Adipocyte (in vitro differentiated cells): ENCODE results near the gene FADS2.

ENCODE experiments used
- DNase-seq: peaks from one replicate; pipeline ENCODE4 v3.0.0-alpha.2; 2015; ENCODE audit warnings: low read depth
- H3K27me3 ChIP-seq: replicated peaks from 2 replicates; pipeline ENCODE4 v1.7.0; 2013; ENCODE audit warnings: mild to moderate bottlenecking, low read length, moderate library complexity; ENCODE audit not compliant: control insufficient read depth, insufficient read depth
- H3K36me3 ChIP-seq: 2 replicates; pipeline ENCODE4 v1.7.0; 2013; ENCODE audit warnings: low read length, mild to moderate bottlenecking, moderate library complexity; ENCODE audit not compliant: control insufficient read depth, insufficient read depth, severe bottlenecking
- H3K4me1 ChIP-seq: 2 replicates; pipeline ENCODE4 v1.7.0; 2013; ENCODE audit warnings: mild to moderate bottlenecking, low read length, moderate library complexity; ENCODE audit not compliant: control insufficient read depth, insufficient read depth
- H3K4me3 ChIP-seq: 2 replicates; pipeline ENCODE4 v1.7.0; 2013; ENCODE audit warnings: mild to moderate bottlenecking, low read length, moderate library complexity
- H3K9ac ChIP-seq: 2 replicates; pipeline ENCODE4 v1.7.0; 2013; ENCODE audit warnings: mild to moderate bottlenecking, low read length, moderate library complexity
- H3K9me3 ChIP-seq: 2 replicates; pipeline ENCODE4 v1.7.0; 2013; ENCODE audit warnings: mild to moderate bottlenecking, low read length, moderate library complexity; ENCODE audit not compliant: control insufficient read depth

Gene FADS2

GRCh38 chr11:61885784-61886580 is 57.9 kb downstream of the FADS2 start:
- peak overlapping the region; percentile 17 for H3K9ac ChIP-seq

GRCh38 chr11:61886643-61887042 is 58.5 kb downstream of the FADS2 start:
- no peaks in the 10 kb centered on the region for H3K27me3 ChIP-seq
- H3K36me3 ChIP-seq: peaks cover 28% of the 10 kb centered on the region
- no peaks in the 10 kb centered on the region for H3K9me3 ChIP-seq
- H3K4me3 ChIP-seq: peak overlapping the region; percentile 19
- no peak for DNase-seq
- H3K4me1 ChIP-seq: peaks cover 58% of the 10 kb centered on the region
- no peak overlapping the region for H3K9ac ChIP-seq

More at GRCh38 chr11:61885784-61886580, 57.9 kb downstream of the FADS2 start:
- Histone ChIP-seq H3K4me3 (no peak overlapping the region), H3K27me3 (no peaks in the 10 kb centered on the region), H3K4me1 (peaks cover 61% of the 10 kb centered on the region), H3K9me3 (no peaks in the 10 kb centered on the region), H3K36me3 (peaks cover 28% of the 10 kb centered on the region)
- DNase-seq: no peak

- peak overlapping the region; percentile 61 for H3K4me3 ChIP-seq
- H3K9me3 ChIP-seq: no peaks in the 10 kb centered on the region
- no peaks in the 10 kb centered on the region for H3K27me3 ChIP-seq
- H3K36me3 ChIP-seq: peaks cover 25% of the 10 kb centered on the region
- peaks cover 49% of the 10 kb centered on the region for H3K4me1 ChIP-seq
- H3K9ac ChIP-seq: peak overlapping the region; percentile 78
- peak; percentile 87 for DNase-seq
Observed at GRCh38 chr11:61887839-61888494, 59.9 kb downstream of the FADS2 start.

GRCh38 chr11:61888590-61888989 is 60.5 kb downstream of the FADS2 start:
- Histone ChIP-seq H3K9me3 (no peaks in the 10 kb centered on the region), H3K4me3 (peak overlapping the region; percentile 61), H3K36me3 (peaks cover 19% of the 10 kb centered on the region), H3K4me1 (peaks cover 49% of the 10 kb centered on the region), H3K9ac (peak overlapping the region; percentile 78), H3K27me3 (no peaks in the 10 kb centered on the region)
- no peak for DNase-seq

- Histone ChIP-seq H3K9ac (peak overlapping the region; percentile 97), H3K36me3 (peaks cover 9% of the 10 kb centered on the region), H3K4me1 (peaks cover 56% of the 10 kb centered on the region), H3K4me3 (peak overlapping the region; percentile 99), H3K27me3 (no peaks in the 10 kb centered on the region), H3K9me3 (no peaks in the 10 kb centered on the region)
- DNase-seq: no peak
Observed at GRCh38 chr11:61889831-61890230, 61.7 kb downstream of the FADS2 start.

GRCh38 chr11:61890529-61891330 is 62.6 kb downstream of the FADS2 start:
- Histone ChIP-seq H3K27me3 (no peaks in the 10 kb centered on the region), H3K4me3 (peak overlapping the region; percentile 99), H3K9me3 (no peaks in the 10 kb centered on the region), H3K36me3 (peaks cover 9% of the 10 kb centered on the region), H3K4me1 (peaks cover 50% of the 10 kb centered on the region), H3K9ac (peak overlapping the region; percentile 97)
- DNase-seq: peak; percentile 85

GRCh38 chr11:61891331-61892084 is 63.4 kb downstream of the FADS2 start, which contains the start of gene FADS3:
Gene FADS3 (minus strand): TSS chr11:61891545. CDS start chr11:61891381, 164 bp downstream.
- Histone ChIP-seq H3K27me3 (no peaks in the 10 kb centered on the region), H3K4me3 (peak within 1 kb of the TSS; percentile 99), H3K4me1 (peaks cover 45% of the 10 kb centered on the region), H3K9ac (peak within 1 kb of the TSS; percentile 97), H3K9me3 (no peaks in the 10 kb centered on the region), H3K36me3 (peaks cover 9% of the 10 kb centered on the region)
- peak; percentile 94 for DNase-seq

- peak overlapping the region; percentile 54 for H3K4me3 ChIP-seq
- H3K36me3 ChIP-seq: peaks cover 4% of the 10 kb centered on the region
- no peak for DNase-seq
- H3K4me1 ChIP-seq: peaks cover 40% of the 10 kb centered on the region
- no peaks in the 10 kb centered on the region for H3K27me3 ChIP-seq
- H3K9me3 ChIP-seq: no peaks in the 10 kb centered on the region
- H3K9ac ChIP-seq: peak overlapping the region; percentile 54
Observed at GRCh38 chr11:61892085-61892370, 63.9 kb downstream of the FADS2 start.

GRCh38 chr11:61893981-61894380 is 65.9 kb downstream of the FADS2 start:
- peaks cover 23% of the 10 kb centered on the region for H3K4me1 ChIP-seq
- H3K9me3 ChIP-seq: no peaks in the 10 kb centered on the region
- no peak overlapping the region for H3K4me3 ChIP-seq
- H3K36me3 ChIP-seq: no peaks in the 10 kb centered on the region
- DNase-seq: peak; percentile 90
- no peaks in the 10 kb centered on the region for H3K27me3 ChIP-seq
- H3K9ac ChIP-seq: no peak overlapping the region

- peaks cover 19% of the 10 kb centered on the region for H3K4me1 ChIP-seq
- peak overlapping the region; percentile 42 for H3K9ac ChIP-seq
Observed at GRCh38 chr11:61895046-61895717, 67.1 kb downstream of the FADS2 start.

More at GRCh38 chr11:61895046-61895717, 67.1 kb downstream of the FADS2 start:
- Histone ChIP-seq H3K36me3 (no peaks in the 10 kb centered on the region), H3K27me3 (no peaks in the 10 kb centered on the region), H3K9me3 (no peaks in the 10 kb centered on the region), H3K4me3 (no peak overlapping the region)
- DNase-seq: no peak
